GM10266 (cell line): Measurements from ENCODE around the gene CRYBA4.
A peak's percentile ranks its signal among the peaks of the same experiment; 100 is the strongest.

Source experiments
- DNase-seq: peaks from one replicate; pipeline ENCODE4 v3.0.0; 2012; ENCODE audit errors: extremely low spot score
- CTCF ChIP-seq: IDR thresholded peaks from 2 replicates; pipeline ENCODE4 v1.5.1; 2012; ENCODE audit warnings: mild to moderate bottlenecking, low read depth; ENCODE audit not compliant: control insufficient read depth, insufficient read depth; ENCODE audit errors: missing control alignments

CRYBA4 gene

GRCh38 chr22:26679003-26679629 is 57.4 kb downstream of the CRYBA4 start:
- TF ChIP-seq CTCF, result peak; percentile 96
- DNase-seq, result peak; percentile 69
